GM19238 (cell line): ENCODE data around the gene CPSF7.
"Not testable (repeated sequence)": the region's sequence is repeated elsewhere in the genome, so short reads cannot be mapped to it uniquely, and the experiment has no call there.

Source experiments
- DNase-seq: peaks from one replicate; pipeline ENCODE4 v3.0.0; 2011; ENCODE audit warnings: low spot score; ENCODE audit not compliant: insufficient read length

CPSF7 gene

GRCh38 chr11:61384271-61385242, 45.2 kb downstream of the CPSF7 start:
- no peak for DNase-seq

GRCh38 chr11:61383859-61384258, 45.9 kb downstream of the CPSF7 start:
- DNase-seq, result not testable (repeated sequence)

GRCh38 chr11:61380884-61381283, 48.9 kb downstream of the CPSF7 start:
- no peak for DNase-seq

GRCh38 chr11:61378713-61379313, 51.0 kb downstream of the CPSF7 start:
- no peak for DNase-seq

- DNase-seq, result no peak
Observed at GRCh38 chr11:61377461-61378160, 52.2 kb downstream of the CPSF7 start.

- no peak for DNase-seq
Observed at GRCh38 chr11:61375761-61376108, 54.0 kb downstream of the CPSF7 start.

- DNase-seq, result no peak
Observed at GRCh38 chr11:61372659-61373420, 56.9 kb downstream of the CPSF7 start.

- no peak for DNase-seq
Observed at GRCh38 chr11:61370349-61371005, 59.3 kb downstream of the CPSF7 start.

GRCh38 chr11:61369372-61370348, 60.1 kb downstream of the CPSF7 start:
- no peak for DNase-seq

GRCh38 chr11:61368646-61369045, 61.1 kb downstream of the CPSF7 start:
- DNase-seq, result no peak

- no peak for DNase-seq
Observed at GRCh38 chr11:61367406-61367805, 62.4 kb downstream of the CPSF7 start.

- DNase-seq, result no peak
Observed at GRCh38 chr11:61364012-61364675, 65.6 kb downstream of the CPSF7 start.

- peak; percentile 27 for DNase-seq
Observed at GRCh38 chr11:61362542-61362875, 67.3 kb downstream of the CPSF7 start.

- peak; percentile 86 for DNase-seq
Observed at GRCh38 chr11:61361741-61362541, 67.8 kb downstream of the CPSF7 start, which contains the start of the genes CYB561A3 and TMEM138. Gene CYB561A3 (minus strand): TSS chr11:61361882. CDS start chr11:61356713, 5,169 bp downstream. Gene TMEM138 (plus strand): TSS chr11:61362374. CDS start chr11:61364391, 2,017 bp downstream.

- no peak for DNase-seq
Observed at GRCh38 chr11:61361237-61361740, 68.5 kb downstream of the CPSF7 start.

- no peak for DNase-seq
Observed at GRCh38 chr11:61359516-61359915, 70.3 kb downstream of the CPSF7 start.

GRCh38 chr11:61358566-61358965, 71.2 kb downstream of the CPSF7 start:
- no peak for DNase-seq

- no peak for DNase-seq
Observed at GRCh38 chr11:61357894-61358239, 71.9 kb downstream of the CPSF7 start.
